GM12874 (cell line): ENCODE data around the gene NECTIN1.

Experiments used
- CTCF ChIP-seq: IDR thresholded peaks from 2 replicates; pipeline ENCODE4 v1.5.1; 2011; ENCODE audit warnings: low read depth, mild to moderate bottlenecking, control low read depth, low read length, moderate library complexity; ENCODE audit not compliant: insufficient read depth

NECTIN1 gene

GRCh38 chr11:119745112-119745511 is 16.1 kb upstream of the NECTIN1 start:
- no peak for TF ChIP-seq CTCF

- TF ChIP-seq CTCF = no peak
Observed at GRCh38 chr11:119744577-119744976, 15.6 kb upstream of the NECTIN1 start.

GRCh38 chr11:119743006-119743405 is 14.0 kb upstream of the NECTIN1 start:
- TF ChIP-seq CTCF = no peak

- TF ChIP-seq CTCF = no peak
Observed at GRCh38 chr11:119742263-119742861, 13.4 kb upstream of the NECTIN1 start.

- peak; percentile 89 for TF ChIP-seq CTCF
Observed at GRCh38 chr11:119741369-119742262, 12.6 kb upstream of the NECTIN1 start.

- no peak for TF ChIP-seq CTCF
Observed at GRCh38 chr11:119739975-119740374, 11.0 kb upstream of the NECTIN1 start.

GRCh38 chr11:119739021-119739703 is 10.2 kb upstream of the NECTIN1 start:
- no peak for TF ChIP-seq CTCF
